GM23338 (cell line): ENCODE results near the gene EXOC3L2. TPM values are rescaled to one million over a fixed set of nuclear protein-coding genes. Genes with fewer than 3 reads are reported as not detected.

Experiments used
- ATAC-seq: fragments of 200-7000 bp; cut with Tn5 transposase; 3 replicates; pipeline ENCODE4 v1.9.1; 2020
- DNase-seq: peaks from one replicate; pipeline ENCODE4 v3.0.0-alpha.2; 2015; ENCODE audit warnings: low spot score
- H2AFZ ChIP-seq: fragments of 200-600 bp; sonication (generic); 2 replicates; pipeline ENCODE4 v1.8.0; 2016; ENCODE audit warnings: antibody characterized with exemption, mild to moderate bottlenecking, moderate library complexity
- H3F3A ChIP-seq: fragments of 200-600 bp; sonication (generic); replicated peaks from 2 replicates; pipeline ENCODE4 v1.8.0; 2017; ENCODE audit warnings: antibody characterized with exemption, mixed run types, low read depth
- H3K27ac ChIP-seq: fragments of 200-600 bp; sonication (generic); 2 replicates; pipeline ENCODE4 v1.6.1; 2016; ENCODE audit warnings: low read depth
- H3K27me3 ChIP-seq: fragments of 200-600 bp; sonication (generic); 2 replicates; pipeline ENCODE4 v1.8.0; 2016; ENCODE audit warnings: mild to moderate bottlenecking, mixed run types, moderate library complexity; ENCODE audit not compliant: insufficient read depth
- H3K36me3 ChIP-seq: fragments of 200-600 bp; sonication (generic); 2 replicates; pipeline ENCODE4 v1.8.0; 2016; ENCODE audit warnings: mild to moderate bottlenecking; ENCODE audit not compliant: insufficient read depth
- H3K4me1 ChIP-seq: fragments of 200-600 bp; sonication (generic); 2 replicates; pipeline ENCODE4 v1.8.0; 2016; ENCODE audit warnings: mild to moderate bottlenecking, moderate library complexity; ENCODE audit not compliant: insufficient read depth
- H3K4me2 ChIP-seq: fragments of 200-600 bp; sonication (generic); 2 replicates; pipeline ENCODE4 v1.7.1; 2017; ENCODE audit warnings: mixed run types
- H3K4me3 ChIP-seq: fragments of 200-600 bp; sonication (generic); 2 replicates; pipeline ENCODE4 v1.6.1; 2016; ENCODE audit warnings: mixed run types
- H3K79me2 ChIP-seq: fragments of 200-600 bp; sonication (generic); replicated peaks from 2 replicates; pipeline ENCODE4 v1.8.0; 2017; ENCODE audit warnings: mild to moderate bottlenecking; ENCODE audit not compliant: insufficient read depth
- H3K9me2 ChIP-seq: fragments of 200-600 bp; sonication (generic); 2 replicates; pipeline ENCODE4 v1.8.0; 2017; ENCODE audit not compliant: insufficient read depth
- H4K20me1 ChIP-seq: fragments of 200-600 bp; sonication (generic); replicated peaks from 2 replicates; pipeline ENCODE4 v1.8.0; 2017; ENCODE audit warnings: mild to moderate bottlenecking; ENCODE audit not compliant: insufficient read depth
- H3K27ac Mint-ChIP-seq: 2 replicates; pipeline ENCODE4 v1.8.0; 2020; ENCODE audit warnings: inconsistent platforms, mild to moderate bottlenecking, moderate library complexity, mixed read lengths
- H3K27me3 Mint-ChIP-seq: 3 replicates; pipeline ENCODE4 v1.8.0; 2022; ENCODE audit warnings: low read depth, mild to moderate bottlenecking, moderate library complexity, mixed read lengths, inconsistent platforms; ENCODE audit not compliant: insufficient read depth, poor library complexity
- H3K36me3 Mint-ChIP-seq: 3 replicates; pipeline ENCODE4 v1.8.0; 2021; ENCODE audit warnings: low read depth, mild to moderate bottlenecking, inconsistent platforms, moderate library complexity, mixed read lengths
- H3K4me1 Mint-ChIP-seq: 3 replicates; pipeline ENCODE4 v1.8.0; 2020; ENCODE audit warnings: mild to moderate bottlenecking, inconsistent platforms, mixed read lengths
- H3K4me3 Mint-ChIP-seq: 3 replicates; pipeline ENCODE4 v1.8.0; 2021; ENCODE audit warnings: moderate library complexity, mild to moderate bottlenecking, inconsistent platforms, mixed read lengths
- H3K9me3 Mint-ChIP-seq: 3 replicates; pipeline ENCODE4 v1.8.0; 2020; ENCODE audit warnings: moderate library complexity, mild to moderate bottlenecking, inconsistent platforms, mixed read lengths
- CTCF ChIP-seq, 2 experiments: fragments of 200-600 bp in 1 of 2; sonication (generic) in 1 of 2; conservative IDR thresholded peaks; 2 replicates each; pipeline versions ENCODE4 v1.5.1 to v1.6.1; 2016 to 2017; ENCODE audit warnings: antibody characterized with exemption in 2 of 2, low read depth in 2 of 2, mild to moderate bottlenecking in 2 of 2, moderate library complexity in 1 of 2
- EZH2 ChIP-seq: fragments of 200-600 bp; sonication (generic); IDR thresholded peaks from one replicate; pipeline ENCODE4 v1.8.0; 2017; ENCODE audit warnings: antibody characterized with exemption, mild to moderate bottlenecking, low read depth; ENCODE audit not compliant: unreplicated experiment
- EZH2phosphoT487 ChIP-seq: fragments of 200-600 bp; sonication (generic); IDR thresholded peaks from one replicate; pipeline ENCODE4 v1.8.1; 2018; ENCODE audit warnings: antibody characterized with exemption; ENCODE audit not compliant: unreplicated experiment
- JUNB ChIP-seq: IDR thresholded peaks from one replicate; pipeline ENCODE4 v1.6.1; 2016; ENCODE audit warnings: antibody characterized with exemption; ENCODE audit not compliant: unreplicated experiment
- POLR2AphosphoS5 ChIP-seq: IDR thresholded peaks from 2 replicates; pipeline ENCODE4 v1.6.1; 2016; ENCODE audit warnings: antibody characterized with exemption, low read depth
- REST ChIP-seq: IDR thresholded peaks from one replicate; pipeline ENCODE4 v1.6.1; 2018; ENCODE audit warnings: antibody characterized with exemption; ENCODE audit not compliant: unreplicated experiment
- STAT1 ChIP-seq: IDR thresholded peaks from one replicate; pipeline ENCODE4 v1.6.1; 2016; ENCODE audit warnings: antibody characterized with exemption; ENCODE audit not compliant: unreplicated experiment
- ZNF462 ChIP-seq: fragments of 250-450 bp; sonication (Bioruptor Pico); IDR thresholded peaks from 2 replicates; pipeline ENCODE4 v1.5.0; 2020; ENCODE audit warnings: mild to moderate bottlenecking, moderate library complexity
- polyA plus RNA-seq: library from polyadenylated mRNA; unstranded; fragments of >200 nt; fragmentation: Nextera tagmentation; extraction: Ambion mirVana; gene quantifications from 2 replicates; pipeline ENCODE4 v1.2.1, GENCODE V29; 2016
- total RNA-seq: library from RNA; depleted of rRNA; stranded (reverse); fragments of >200 nt; shearing (Covaris generic); gene quantifications from 2 replicates; pipeline ENCODE4 v1.2.3, GENCODE V29; 2014

EXOC3L2 gene
- total and polyA plus RNA-seq, 2 experiments from 2014 or later: 2.8 to 3.2 TPM

- no peak for TF ChIP-seq REST
- TF ChIP-seq EZH2: no peak
- no peak for TF ChIP-seq STAT1
- TF ChIP-seq EZH2phosphoT487: no peak
- no peak for TF ChIP-seq POLR2AphosphoS5
- no peak for TF ChIP-seq CTCF (conservative IDR thresholded peaks at IDR 0.05; ENCODE audit: low read depth in 2 of 2)
- no peak for TF ChIP-seq JUNB
Observed at GRCh38 chr19:45235485-45235884, 9.7 kb downstream of the EXOC3L2 start (continued).

- Histone ChIP-seq H3K9me2 (no peaks in the 10 kb centered on the region), H3K27ac (no peak overlapping the region), H3F3A (peaks cover 6% of the 10 kb centered on the region; the same call in 1 of the 2 replicates), H2AFZ (peak overlapping the region; percentile 84; the same call in 1 of the 2 replicates), H3K4me3 (peak overlapping the region; percentile 52), H3K4me1 (peaks cover 8% of the 10 kb centered on the region; the same call in 1 of the 2 replicates), H4K20me1 (peaks cover 3% of the 10 kb centered on the region; the same call in 1 of the 2 replicates), H3K4me2 (peak overlapping the region; percentile 83), H3K36me3 (no peaks in the 10 kb centered on the region), H3K27me3 (peaks cover 71% of the 10 kb centered on the region), H3K79me2 (no peaks in the 10 kb centered on the region)
- Mint-ChIP-seq H3K27ac (no peak overlapping the region), H3K4me3 (peak overlapping the region; percentile 61), H3K27me3 (peaks cover 47% of the 10 kb centered on the region), H3K4me1 (peaks cover 11% of the 10 kb centered on the region; the same call in 2 of the 3 replicates), H3K9me3 (no peaks in the 10 kb centered on the region; the same call in 2 of the 3 replicates), H3K36me3 (no peaks in the 10 kb centered on the region)
- TF ChIP-seq EZH2: peak; percentile 31
- no peak for TF ChIP-seq ZNF462 (CRISPR knock-in tag)
- ATAC-seq (peak; percentile 73), DNase-seq (peak; percentile 73)
Observed at GRCh38 chr19:45234089-45234869, 10.9 kb downstream of the EXOC3L2 start.
